ENCODE measurements around the gene E2F6. TPM values are rescaled to one million over a fixed set of nuclear protein-coding genes. Genes with fewer than 3 reads are reported as not detected.

E2F6 gene
- total RNA-seq, 1 experiment from 2014 or later, result 16.1 TPM

- Mint-ChIP-seq H3K27me3 (ENCODE audit: insufficient read depth, unreplicated experiment) (no peaks in the 10 kb centered on the region), H3K4me3 (ENCODE audit: unreplicated experiment) (no peak overlapping the region), H3K9me3 (ENCODE audit: unreplicated experiment) (no peaks in the 10 kb centered on the region), H3K36me3 (ENCODE audit: insufficient read depth, unreplicated experiment) (no peaks in the 10 kb centered on the region), H3K27ac (ENCODE audit: low read depth, unreplicated experiment) (no peak overlapping the region), H3K4me1 (ENCODE audit: insufficient read depth, unreplicated experiment) (peaks cover 9% of the 10 kb centered on the region)
- ChIA-PET POLR2A (no interaction called here), CTCF (interaction anchor here (0.6 kb wide), 1 partner anchor 19 kb away, joined by 4 read pairs; no protein-coding TSS in a partner anchor)
- no peak for DNase-seq (ENCODE audit: unreplicated experiment)
- intact Hi-C loops (cut with micrococcal nuclease), result no loop called here
- BruUV-seq (replicated peaks), result no TSS peak
- TF ChIP-seq CTCF (IDR thresholded peaks at IDR 0.05; ENCODE audit: unreplicated experiment), result no peak
Observed at GRCh38 chr2:11503354-11503927, 37.5 kb upstream of the E2F6 start.

GRCh38 chr2:11502740-11503292 is 36.9 kb upstream of the E2F6 start:
- BruUV-seq (replicated peaks), result no TSS peak
- ChIA-PET CTCF (interaction anchor here (0.6 kb wide), 1 partner anchor 18 kb away, joined by 4 read pairs; no protein-coding TSS in a partner anchor), POLR2A (no interaction called here)
- no peaks in the 10 kb centered on the region for H3K27me3 Mint-ChIP-seq (ENCODE audit: insufficient read depth, unreplicated experiment)
- no peaks in the 10 kb centered on the region for H3K36me3 Mint-ChIP-seq (ENCODE audit: insufficient read depth, unreplicated experiment)
- intact Hi-C loops (cut with micrococcal nuclease), result no loop called here
- TF ChIP-seq CTCF (IDR thresholded peaks at IDR 0.05; ENCODE audit: unreplicated experiment), result no peak
- H3K4me3 Mint-ChIP-seq (ENCODE audit: unreplicated experiment), result no peak overlapping the region
- no peak overlapping the region for H3K27ac Mint-ChIP-seq (ENCODE audit: low read depth, unreplicated experiment)
- H3K4me1 Mint-ChIP-seq (ENCODE audit: insufficient read depth, unreplicated experiment), result peaks cover 11% of the 10 kb centered on the region
- no peak for DNase-seq (ENCODE audit: unreplicated experiment)
- no peaks in the 10 kb centered on the region for H3K9me3 Mint-ChIP-seq (ENCODE audit: unreplicated experiment)

DNA sequence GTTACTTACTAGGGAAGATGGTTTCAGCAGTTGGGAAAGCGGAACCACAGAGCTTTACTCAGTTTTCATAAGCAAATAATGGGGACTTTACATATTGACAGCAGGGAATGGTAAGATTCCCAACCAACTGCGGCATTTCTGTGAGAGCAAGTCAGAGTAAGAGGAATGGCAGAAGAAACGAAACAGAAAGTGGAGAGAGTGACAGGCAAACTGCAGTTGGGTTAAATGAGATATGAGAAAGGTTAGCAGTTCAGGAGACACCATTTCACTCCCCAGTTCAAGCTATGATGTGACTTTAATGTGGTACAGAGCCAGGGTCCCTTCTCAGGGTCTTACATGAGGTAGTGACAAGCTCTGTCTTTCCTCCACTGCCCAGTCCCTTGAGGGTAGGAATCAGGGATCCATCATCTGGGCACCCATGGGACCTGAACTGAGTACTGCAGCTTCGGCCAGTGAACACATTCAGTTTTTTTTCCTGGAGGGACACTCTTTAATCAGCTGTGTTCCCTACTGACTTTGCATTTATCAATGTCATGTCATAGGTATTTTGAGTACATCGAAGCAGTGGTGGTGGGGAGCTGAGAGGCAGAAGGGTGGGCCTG is 34.8 kb upstream of the E2F6 start:
- intact Hi-C loops (cut with micrococcal nuclease), result no loop called here
- BruUV-seq (replicated peaks), result no TSS peak
- CTCF ChIA-PET, result interaction anchor here (1.0 kb wide), 1 partner anchor 81 kb away, joined by 3 read pairs; no protein-coding TSS in a partner anchor
- H3K4me1 Mint-ChIP-seq (ENCODE audit: insufficient read depth, unreplicated experiment), result peaks cover 11% of the 10 kb centered on the region
- no peaks in the 10 kb centered on the region for H3K27me3 Mint-ChIP-seq (ENCODE audit: insufficient read depth, unreplicated experiment)
- H3K4me3 Mint-ChIP-seq (ENCODE audit: unreplicated experiment), result no peak overlapping the region
- no peak for TF ChIP-seq CTCF (IDR thresholded peaks at IDR 0.05; ENCODE audit: unreplicated experiment)
- H3K36me3 Mint-ChIP-seq (ENCODE audit: insufficient read depth, unreplicated experiment), result no peaks in the 10 kb centered on the region
- DNase-seq (ENCODE audit: unreplicated experiment), result no peak
- no peak overlapping the region for H3K27ac Mint-ChIP-seq (ENCODE audit: low read depth, unreplicated experiment)
- no peaks in the 10 kb centered on the region for H3K9me3 Mint-ChIP-seq (ENCODE audit: unreplicated experiment)
- POLR2A ChIA-PET, result interaction anchor here (0.8 kb wide), 1 partner anchor 97 kb away, joined by 3 read pairs; no protein-coding TSS in a partner anchor

GRCh38 chr2:11499081-11499743 is 33.3 kb upstream of the E2F6 start:
- BruUV-seq (replicated peaks), result no TSS peak
- ChIA-PET POLR2A (interaction anchor here (0.5 to 2.0 kb wide), 5 partner anchors 35 to 84 kb away, joined by 3 to 11 read pairs (median 3); partner anchors contain the start of gene GREB1), CTCF (interaction anchor here (0.7 to 2.2 kb wide), 6 partner anchors 14 to 85 kb away, joined by 3 to 7 read pairs (median 4); no protein-coding TSS in a partner anchor)
- intact Hi-C loops (cut with micrococcal nuclease), result loop anchor here (5.0 kb wide), 1 partner anchor 33 kb away; the partner anchor contains the start of gene GREB1
- no peak overlapping the region for H3K4me3 Mint-ChIP-seq (ENCODE audit: unreplicated experiment)
- no peak overlapping the region for H3K27ac Mint-ChIP-seq (ENCODE audit: low read depth, unreplicated experiment)
- no peaks in the 10 kb centered on the region for H3K27me3 Mint-ChIP-seq (ENCODE audit: insufficient read depth, unreplicated experiment)
- no peak for TF ChIP-seq CTCF (IDR thresholded peaks at IDR 0.05; ENCODE audit: unreplicated experiment)
- H3K9me3 Mint-ChIP-seq (ENCODE audit: unreplicated experiment), result no peaks in the 10 kb centered on the region
- peaks cover 11% of the 10 kb centered on the region for H3K4me1 Mint-ChIP-seq (ENCODE audit: insufficient read depth, unreplicated experiment)
- no peaks in the 10 kb centered on the region for H3K36me3 Mint-ChIP-seq (ENCODE audit: insufficient read depth, unreplicated experiment)
- DNase-seq (ENCODE audit: unreplicated experiment), result no peak
